ENCODE data around the gene PSMA3. TPM values are rescaled to one million over a fixed set of nuclear protein-coding genes. Genes with fewer than 3 reads are reported as not detected.

PSMA3 gene
- total and polyA plus RNA-seq, 8 donors, result 49.6 to 158 (median 96.2) TPM

- peaks cover 12 to 30% (median 24%) of the 10 kb centered on the region in 4 donors for H3K4me1 ChIP-seq
- H3K27me3 ChIP-seq, result no peaks in the 10 kb centered on the region
- H3K36me3 ChIP-seq, result peaks cover 0 to 23% (median 20%) of the 10 kb centered on the region in 4 donors
- TF ChIP-seq POLR2AphosphoS5 (IDR thresholded peaks at IDR 0.05) (peak; percentile 25 to 74 (median 65)), EP300 (IDR thresholded peaks at IDR 0.05) (no peak), POLR2A (IDR thresholded peaks at IDR 0.05) (no peak)
- TF ChIP-seq, protein P1, sequence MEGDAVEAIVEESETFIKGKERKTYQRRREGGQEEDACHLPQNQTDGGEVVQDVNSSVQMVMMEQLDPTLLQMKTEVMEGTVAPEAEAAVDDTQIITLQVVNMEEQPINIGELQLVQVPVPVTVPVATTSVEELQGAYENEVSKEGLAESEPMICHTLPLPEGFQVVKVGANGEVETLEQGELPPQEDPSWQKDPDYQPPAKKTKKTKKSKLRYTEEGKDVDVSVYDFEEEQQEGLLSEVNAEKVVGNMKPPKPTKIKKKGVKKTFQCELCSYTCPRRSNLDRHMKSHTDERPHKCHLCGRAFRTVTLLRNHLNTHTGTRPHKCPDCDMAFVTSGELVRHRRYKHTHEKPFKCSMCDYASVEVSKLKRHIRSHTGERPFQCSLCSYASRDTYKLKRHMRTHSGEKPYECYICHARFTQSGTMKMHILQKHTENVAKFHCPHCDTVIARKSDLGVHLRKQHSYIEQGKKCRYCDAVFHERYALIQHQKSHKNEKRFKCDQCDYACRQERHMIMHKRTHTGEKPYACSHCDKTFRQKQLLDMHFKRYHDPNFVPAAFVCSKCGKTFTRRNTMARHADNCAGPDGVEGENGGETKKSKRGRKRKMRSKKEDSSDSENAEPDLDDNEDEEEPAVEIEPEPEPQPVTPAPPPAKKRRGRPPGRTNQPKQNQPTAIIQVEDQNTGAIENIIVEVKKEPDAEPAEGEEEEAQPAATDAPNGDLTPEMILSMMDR (IDR thresholded peaks at IDR 0.05), result no peak
- H3K27ac ChIP-seq, result peak within 1 kb of the TSS; percentile 91 to 98 (median 94)
- intact Hi-C loops (cut with DNase I; ENCODE audit: low total_unique reads), result no loop called here
- no peaks in the 10 kb centered on the region for H3K9me3 ChIP-seq
- peak within 1 kb of the TSS; percentile 67 to 87 (median 82) for H3K4me3 ChIP-seq
- WGBS, 5 donors, result 0 to 1% (median 0%) methylated on average over 22 to 78 of the region's 78 CpGs
- DNase-seq, result peak; percentile 86 to 95
Measured at GRCh38 chr14:58199726-58200479, 44.7 kb upstream of the PSMA3 start, which contains the start of gene ACTR10. TSS of gene ACTR10 (plus strand) at chr14:58200149. CDS start at chr14:58200218, 69 bp downstream.

DNA sequence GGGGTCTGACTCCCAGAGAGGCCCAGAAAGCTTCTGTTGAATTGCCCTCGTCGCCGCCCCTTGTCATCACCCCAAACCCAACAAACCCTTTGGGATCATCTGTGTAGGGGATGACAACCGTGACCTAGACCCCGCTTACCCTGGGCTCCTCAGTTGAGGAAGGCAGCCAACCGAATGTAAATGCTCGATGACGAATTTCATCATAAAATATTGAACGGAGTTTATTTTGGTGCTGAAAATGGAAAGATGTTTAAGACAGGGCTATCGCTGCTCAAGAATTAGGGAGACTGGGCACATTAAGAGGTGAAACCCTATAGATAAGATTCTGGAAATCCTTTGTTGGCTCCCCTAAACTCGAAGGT is 44.2 kb upstream of the PSMA3 start:
- Histone ChIP-seq H3K27me3 (no peaks in the 10 kb centered on the region), H3K4me1 (peaks cover 12 to 30% (median 24%) of the 10 kb centered on the region in 4 donors), H3K27ac (peak overlapping the region; percentile 91 to 98 (median 94)), H3K36me3 (peaks cover 0 to 29% (median 26%) of the 10 kb centered on the region in 4 donors), H3K4me3 (peak overlapping the region; percentile 67 to 87 (median 82)), H3K9me3 (no peaks in the 10 kb centered on the region)
- 0 to 1% (median 0%) methylated on average over 11 of the region's 11 CpGs for WGBS, 5 donors
- intact Hi-C loops (cut with DNase I; ENCODE audit: low total_unique reads), result no loop called here
- TF ChIP-seq, protein P1 (IDR thresholded peaks at IDR 0.05), result no peak
- TF ChIP-seq POLR2A (IDR thresholded peaks at IDR 0.05) (no peak), POLR2AphosphoS5 (IDR thresholded peaks at IDR 0.05) (no peak), EP300 (IDR thresholded peaks at IDR 0.05) (no peak)
- DNase-seq, result no peak

DNA sequence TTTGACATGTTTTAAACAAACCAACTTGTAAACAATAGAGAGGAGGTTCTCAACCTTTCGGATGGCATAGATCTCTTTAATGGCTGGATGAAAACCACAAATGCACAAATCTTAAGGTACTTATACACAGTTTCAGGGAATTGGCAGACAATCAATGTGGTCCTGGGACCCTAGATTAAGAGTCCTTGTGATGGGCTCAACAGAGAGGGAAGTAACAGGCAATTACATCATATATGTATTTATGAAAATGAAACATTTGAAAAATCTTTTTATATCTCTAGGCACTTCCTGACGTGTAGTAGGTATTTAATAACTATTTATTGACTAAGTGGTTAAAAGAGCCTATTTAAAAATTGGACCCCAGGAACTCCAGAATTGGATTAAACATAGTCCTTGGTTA is 43.8 kb upstream of the PSMA3 start:
- Histone ChIP-seq H3K4me1 (peaks cover 12 to 30% (median 24%) of the 10 kb centered on the region in 4 donors), H3K27me3 (no peaks in the 10 kb centered on the region), H3K9me3 (no peaks in the 10 kb centered on the region), H3K4me3 (peak overlapping the region; percentile 67 to 87 (median 82)), H3K36me3 (peaks cover 0 to 33% (median 28%) of the 10 kb centered on the region in 4 donors), H3K27ac (peak overlapping the region in 4 of 5 donors; percentile 91 to 95 (median 94))
- WGBS, 5 donors, result 0 to 3% (median 1%) methylated on average over 2 of the region's 2 CpGs
- intact Hi-C loops (cut with DNase I; ENCODE audit: low total_unique reads), result no loop called here
- peak in 1 of 2 donors; percentile 33 for DNase-seq
- no peak for TF ChIP-seq POLR2A (IDR thresholded peaks at IDR 0.05)
- TF ChIP-seq EP300 (IDR thresholded peaks at IDR 0.05), result no peak
- TF ChIP-seq POLR2AphosphoS5 (IDR thresholded peaks at IDR 0.05), result no peak
- TF ChIP-seq, protein P1 (IDR thresholded peaks at IDR 0.05), result no peak

GRCh38 chr14:58213176-58213575 is 31.5 kb upstream of the PSMA3 start:
- H3K36me3 ChIP-seq, result peaks cover 18 to 100% (median 93%) of the 10 kb centered on the region in 4 donors
- no peaks in the 10 kb centered on the region for H3K4me1 ChIP-seq
- intact Hi-C loops (cut with DNase I; ENCODE audit: low total_unique reads), result no loop called here
- DNase-seq, result no peak
- no peaks in the 10 kb centered on the region for H3K27me3 ChIP-seq
- no peaks in the 10 kb centered on the region for H3K9me3 ChIP-seq
- TF ChIP-seq POLR2A (IDR thresholded peaks at IDR 0.05) (no peak), POLR2AphosphoS5 (IDR thresholded peaks at IDR 0.05) (no peak), EP300 (IDR thresholded peaks at IDR 0.05) (no peak)
- TF ChIP-seq, protein P1 (IDR thresholded peaks at IDR 0.05), result no peak
- H3K4me3 ChIP-seq, result no peak overlapping the region
- H3K27ac ChIP-seq, result no peak overlapping the region

Measured in stomach (tissue), 9 donors.